Right lobe of liver (tissue), 6 donors: Measurements from ENCODE around the gene WWC2. TPM values are rescaled to one million over a fixed set of nuclear protein-coding genes. Genes with fewer than 3 reads are reported as not detected.
A peak's percentile ranks its signal among the peaks of the same experiment; 100 is the strongest.

Experiments
- ATAC-seq, 4 donors: fragments of 200-7000 bp; cut with Tn5 transposase; one replicate each; pipeline ENCODE4 v1.9.1; 2020; ENCODE audit warnings: mild to moderate bottlenecking in 4 of 4, moderate library complexity in 4 of 4
- DNase-seq, 3 donors: peaks; one replicate each; pipeline ENCODE4 v3.0.0-alpha.2; 2020
- H3K27ac ChIP-seq, 3 donors: fragments of 200-600 bp; one replicate each; pipeline ENCODE4 v1.8.0; 2022
- H3K27me3 ChIP-seq, 2 donors: fragments of 200-600 bp; one replicate each; pipeline ENCODE4 v1.8.0; 2022
- H3K36me3 ChIP-seq, 4 donors: fragments of 200-600 bp; sonication (generic) in 1 of 4; one replicate each; pipeline versions ENCODE4 v1.5.1 to v1.8.0; 2017 to 2022; ENCODE audit warnings: control low read depth in 1 of 4
- H3K4me1 ChIP-seq, 4 donors: fragments of 200-600 bp; sonication (generic) in 1 of 4; one replicate each; pipeline versions ENCODE4 v1.5.1 to v1.8.0; 2017 to 2022; ENCODE audit warnings: control low read depth in 1 of 4
- H3K4me3 ChIP-seq, 3 donors: fragments of 200-600 bp; one replicate each; pipeline ENCODE4 v1.8.0; 2022
- H3K9me3 ChIP-seq, 4 donors: fragments of 200-600 bp; sonication (generic) in 1 of 4; one replicate each; pipeline versions ENCODE4 v1.5.1 to v1.8.0; 2017 to 2022; ENCODE audit warnings: control low read depth in 1 of 4
- CTCF ChIP-seq, 4 donors: fragments of 200-600 bp in 3 of 4; fragments of 450-650 bp in 1 of 4; IDR thresholded peaks; one replicate each; pipeline versions ENCODE4 v1.5.1 to v1.8.0; 2016 to 2022; ENCODE audit warnings: antibody characterized with exemption in 4 of 4, mild to moderate bottlenecking in 2 of 4
- POLR2A ChIP-seq: fragments of 450-650 bp; IDR thresholded peaks from one replicate; pipeline ENCODE4 v1.6.1; 2017; ENCODE audit warnings: antibody characterized with exemption, mild to moderate bottlenecking
- WGBS: methylation state at CpG from one replicate; pipeline ENCODE4 v1.1.6; 2018; ENCODE audit warnings: low coverage, low lambda C conversion rate; ENCODE audit not compliant: insufficient coverage; ENCODE audit errors: missing lambda C conversion rate; 5-methylcytosine and 5-hydroxymethylcytosine counted together
- intact Hi-C, 2 donors: fragments of 100-400 bp; cut with DNase I; formaldehyde crosslinking; loops; one replicate each; pipeline versions ENCODE4 v1.11.2 to v1.14.1; 2022
- total RNA-seq, 6 experiments: library from RNA; depleted of rRNA in 2 of 6; stranded (reverse); fragments of >200 nt in 2 of 6; fragmentation: NEBNext Ultra II Directional in 3 of 6; extraction: Animal tissue kit (Norgen Biotek cat#: 25700) in 3 of 6; gene quantifications; one replicate each; pipeline versions ENCODE4 v1.1.0 to v1.2.4, GENCODE V29; 2016 to 2023
- donor health status: DM: no; HTN: yes; CAD: no.
- donor health status: DM: no; HTN: no; CAD: no.
- donor health status: DM: no; HTN: no; CAD: no.
- donor health status: DM: no; HTN: yes; CAD: no.
- donor health status: DM: no; HTN: yes; CAD: no.

The WWC2 gene
- total RNA-seq, 6 experiments from 2014 or later, result 19.5 to 48.9 (median 34.4) TPM

- ATAC-seq (peak in 2 of 4 donors; percentile 0 to 4), DNase-seq (peak; percentile 41 to 62 (median 51))
- peak overlapping the region; percentile 62 to 87 (median 81) for H3K4me3 ChIP-seq
- TF ChIP-seq POLR2A (no peak), CTCF (IDR thresholded peaks at IDR 0.05) (no peak)
- intact Hi-C loops, result no loop called here
- 17% methylated on average over 7 of the region's 43 CpGs for WGBS
- H3K27ac ChIP-seq, result peak overlapping the region; percentile 97 to 98 (median 98)
- H3K9me3 ChIP-seq, result no peaks in the 10 kb centered on the region
- peaks cover 0 to 39% (median 3%) of the 10 kb centered on the region in 4 donors for H3K4me1 ChIP-seq
- H3K27me3 ChIP-seq, result no peaks in the 10 kb centered on the region
- H3K36me3 ChIP-seq, result no peaks in the 10 kb centered on the region
Observed at GRCh38 chr4:183097231-183098018, 1.6 kb upstream of the WWC2 start.

GRCh38 chr4:183098019-183098722 lies 886 bp upstream of the WWC2 start:
- peaks cover 0 to 44% (median 4%) of the 10 kb centered on the region in 4 donors for H3K4me1 ChIP-seq
- ATAC-seq (peak; percentile 53 to 70 (median 66)), DNase-seq (peak; percentile 81 to 87 (median 85))
- no peak for TF ChIP-seq CTCF (IDR thresholded peaks at IDR 0.05)
- peak; percentile 59 for TF ChIP-seq POLR2A
- H3K36me3 ChIP-seq, result no peaks in the 10 kb centered on the region
- H3K4me3 ChIP-seq, result peak overlapping the region; percentile 62 to 87 (median 81)
- no peaks in the 10 kb centered on the region for H3K27me3 ChIP-seq
- no peaks in the 10 kb centered on the region for H3K9me3 ChIP-seq
- 3% methylated on average over 7 of the region's 79 CpGs for WGBS
- intact Hi-C loops, result no loop called here
- peak overlapping the region; percentile 97 to 98 (median 98) for H3K27ac ChIP-seq

- ATAC-seq, result peak; percentile 1 to 6 (median 2)
Observed at GRCh38 chr4:183099537-183100297, 660 bp downstream of the WWC2 start.

More at GRCh38 chr4:183099537-183100297, 660 bp downstream of the WWC2 start:
- no peaks in the 10 kb centered on the region for H3K9me3 ChIP-seq
- peak overlapping the region; percentile 97 to 98 (median 98) for H3K27ac ChIP-seq
- 0% methylated on average over 2 of the region's 73 CpGs for WGBS
- DNase-seq, result peak; percentile 57 to 65 (median 61)
- intact Hi-C loops, result no loop called here
- H3K27me3 ChIP-seq, result no peaks in the 10 kb centered on the region
- no peaks in the 10 kb centered on the region for H3K36me3 ChIP-seq
- peaks cover 0 to 35% (median 4%) of the 10 kb centered on the region in 4 donors for H3K4me1 ChIP-seq
- no peak for TF ChIP-seq POLR2A
- peak in 2 of 4 donors; percentile 14 to 16 for TF ChIP-seq CTCF (IDR thresholded peaks at IDR 0.05)
- peak overlapping the region; percentile 62 to 87 (median 81) for H3K4me3 ChIP-seq
